HG02571 (cell line): Measurements from ENCODE around the gene ZNRF3.
"Not testable (repeated sequence)": the region's sequence is repeated elsewhere in the genome, so short reads cannot be mapped to it uniquely, and the experiment has no call there.

Experiments used
- ATAC-seq: cut with Tn5 transposase; IDR thresholded peaks from one replicate; pipeline ENCODE4 v1.9.1; 2021; ENCODE audit warnings: mild to moderate bottlenecking, moderate library complexity; ENCODE audit not compliant: unreplicated experiment

ZNRF3 gene

DNA sequence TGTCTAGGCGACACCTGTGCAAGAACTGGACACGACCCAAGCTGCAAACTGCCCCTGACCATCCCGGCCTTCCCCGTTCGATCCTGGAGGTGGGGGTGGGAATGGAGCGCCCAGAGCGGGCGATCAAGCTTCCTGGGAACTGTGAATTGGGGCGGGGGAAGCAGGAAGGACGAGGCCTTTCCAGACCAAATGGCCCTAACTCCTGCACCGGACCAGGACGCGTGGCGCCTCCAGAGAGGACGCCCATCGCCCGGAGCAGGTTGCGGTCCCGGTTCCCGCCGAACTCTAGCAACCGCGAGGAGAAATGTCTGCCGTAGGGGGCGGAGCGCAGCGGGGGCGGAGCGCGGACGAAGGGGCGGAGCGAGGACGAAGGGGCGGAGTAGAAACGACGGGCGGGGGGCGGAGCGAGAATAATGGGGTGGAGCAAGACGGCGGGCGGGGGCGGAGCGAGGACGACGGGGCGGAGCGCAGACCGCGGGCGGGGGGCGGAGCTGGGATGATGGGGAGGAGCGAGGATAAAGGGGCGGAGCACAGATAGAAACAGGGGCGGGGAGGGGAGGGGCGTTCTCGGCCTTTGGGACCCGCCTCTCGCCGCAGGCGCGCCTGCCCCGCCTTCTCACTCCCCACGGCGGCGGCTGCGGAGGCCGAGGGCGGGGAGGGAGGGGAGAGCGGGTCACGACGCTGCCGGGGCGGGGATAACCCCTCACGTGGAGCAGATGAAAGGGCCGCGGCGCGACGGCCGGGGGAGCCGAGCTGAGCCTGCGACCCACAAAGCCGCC lies at the start of gene ZNRF3:
TSS of gene ZNRF3 (plus strand) at position 695 of the 779 bp plus-strand sequence. CDS start 195 bp downstream, outside the sequence.
- no peak for ATAC-seq

- ATAC-seq: no peak
Measured at GRCh38 chr22:28835630-28836189, 47.7 kb upstream of the ZNRF3 start.

GRCh38 chr22:28837640-28838039 lies 45.7 kb upstream of the ZNRF3 start:
- ATAC-seq: no peak

GRCh38 chr22:28838971-28839370 lies 44.4 kb upstream of the ZNRF3 start:
- no peak for ATAC-seq

DNA sequence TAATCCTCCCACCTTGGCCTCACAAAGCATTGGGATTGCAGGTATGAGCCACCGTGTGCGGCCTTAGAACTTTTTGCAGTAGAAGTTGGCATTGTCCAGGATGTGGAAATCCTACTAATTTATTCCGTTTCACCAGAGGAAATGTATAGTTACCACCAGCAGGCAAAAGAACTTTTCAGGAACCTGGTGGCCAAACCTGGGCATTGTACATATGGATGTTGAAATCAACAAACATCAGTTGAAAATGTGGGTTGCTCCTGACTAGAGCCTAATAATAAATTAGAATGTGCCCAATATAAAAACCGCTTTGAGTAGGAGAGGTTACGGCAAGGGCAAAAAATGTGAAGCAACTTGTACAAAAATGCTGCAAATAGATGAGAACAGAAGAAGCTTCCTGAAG lies 42.3 kb upstream of the ZNRF3 start:
- no peak for ATAC-seq

GRCh38 chr22:28843633-28844032 lies 39.7 kb upstream of the ZNRF3 start:
- no peak for ATAC-seq

DNA sequence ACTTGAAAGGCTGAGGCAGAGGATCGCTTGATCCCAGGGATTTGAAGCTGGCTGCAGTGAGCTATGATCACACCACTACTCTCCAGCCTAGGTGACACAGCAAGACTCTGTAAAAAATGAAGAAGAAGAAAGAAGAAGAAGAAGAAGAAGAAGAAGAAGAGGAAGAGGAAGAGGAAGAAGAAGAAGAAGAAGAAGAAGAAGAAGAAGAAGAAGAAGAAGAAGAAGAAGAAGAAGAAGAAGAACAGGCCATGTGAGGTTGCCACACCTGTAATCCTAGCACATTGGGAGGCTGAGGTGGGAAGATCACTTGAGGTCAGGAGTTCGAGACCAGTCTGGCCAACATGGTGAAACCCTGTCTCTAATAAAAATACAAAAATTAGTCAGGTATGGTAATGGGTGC lies 39.1 kb upstream of the ZNRF3 start:
- not testable (repeated sequence) for ATAC-seq

GRCh38 chr22:28846994-28847393 lies 36.4 kb upstream of the ZNRF3 start:
- ATAC-seq: no peak

GRCh38 chr22:28855355-28856094 lies 27.8 kb upstream of the ZNRF3 start:
- ATAC-seq: no peak

DNA sequence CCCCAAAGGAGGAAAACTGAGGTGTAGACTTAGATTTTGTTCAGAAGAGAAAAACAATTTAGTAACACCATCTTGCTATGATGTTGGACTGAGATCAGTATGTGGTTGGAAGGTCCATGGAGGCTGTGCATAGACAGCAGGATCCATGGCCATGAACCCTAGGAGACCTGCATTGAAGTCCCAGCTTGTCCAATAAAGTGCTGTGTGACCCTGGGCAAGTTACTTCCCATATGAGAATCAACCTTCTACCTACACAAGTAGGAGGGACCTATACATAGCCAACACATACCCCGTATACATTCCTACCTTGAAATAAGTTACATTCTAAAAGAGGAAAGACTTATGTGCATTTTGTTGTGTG lies 27.3 kb upstream of the ZNRF3 start:
- no peak for ATAC-seq

GRCh38 chr22:28857288-28857687 lies 26.1 kb upstream of the ZNRF3 start:
- ATAC-seq: no peak

- no peak for ATAC-seq
Measured at GRCh38 chr22:28864878-28865596, 18.3 kb upstream of the ZNRF3 start.

DNA sequence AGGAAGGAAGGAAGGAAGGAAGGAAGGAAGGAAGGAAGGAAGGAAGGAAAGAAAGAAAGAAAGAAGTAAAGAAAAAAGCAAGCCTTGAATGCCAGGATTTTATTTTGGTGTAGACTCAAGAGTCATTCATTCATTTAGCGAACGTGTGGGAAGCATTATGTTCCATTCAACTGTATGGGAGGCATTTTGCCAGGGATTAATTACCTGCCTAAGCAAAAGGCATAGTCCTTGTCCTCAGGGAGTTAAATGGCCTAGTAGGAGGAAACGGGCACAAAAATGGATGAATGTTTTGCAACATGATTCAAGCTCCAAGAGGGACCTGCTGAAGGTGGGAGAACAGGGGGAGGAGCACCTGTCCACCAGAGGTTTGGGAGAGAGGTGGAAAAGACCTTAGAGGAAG lies 16.2 kb upstream of the ZNRF3 start:
- ATAC-seq: no peak

GRCh38 chr22:28868389-28868788 lies 15.0 kb upstream of the ZNRF3 start:
- not testable (repeated sequence) for ATAC-seq

- ATAC-seq: no peak
Measured at GRCh38 chr22:28869736-28870135, 13.6 kb upstream of the ZNRF3 start.

DNA sequence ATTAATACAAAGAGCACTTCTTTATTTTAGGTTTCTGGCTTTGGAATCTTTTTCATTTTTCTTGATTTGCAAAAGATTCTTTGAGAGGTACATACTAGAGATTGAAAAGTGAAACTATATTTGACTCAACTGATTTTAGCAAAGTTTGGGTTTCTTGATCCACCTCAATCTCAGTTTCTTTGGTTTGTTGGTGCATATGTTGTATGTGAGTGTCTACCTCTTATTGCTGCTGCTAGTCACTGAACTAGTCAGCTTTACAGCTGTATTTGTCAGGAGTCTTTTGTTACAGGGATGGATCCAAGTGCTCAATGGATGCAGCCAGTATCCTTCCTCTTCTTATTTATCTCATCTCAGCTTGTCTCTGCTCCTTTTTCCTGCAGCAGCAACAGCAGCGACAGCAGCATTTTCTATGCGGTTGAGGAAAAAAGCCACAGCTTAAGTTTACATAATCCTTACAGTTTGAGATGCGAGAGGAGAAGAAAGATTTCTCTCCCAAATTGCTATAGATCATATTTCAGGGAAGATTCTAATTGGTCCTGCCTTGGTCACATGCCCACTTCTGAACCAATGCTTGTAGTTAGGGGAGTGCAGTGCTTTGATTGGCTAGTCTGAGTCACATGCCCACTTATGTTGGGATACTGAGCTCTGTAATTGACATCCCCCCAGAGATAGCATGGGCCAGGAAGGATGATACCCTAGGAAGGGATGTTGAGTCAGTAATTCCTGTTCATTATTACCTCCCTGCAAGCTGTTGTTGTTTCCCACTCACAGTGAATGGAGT lies 10.0 kb upstream of the ZNRF3 start:
- no peak for ATAC-seq

DNA sequence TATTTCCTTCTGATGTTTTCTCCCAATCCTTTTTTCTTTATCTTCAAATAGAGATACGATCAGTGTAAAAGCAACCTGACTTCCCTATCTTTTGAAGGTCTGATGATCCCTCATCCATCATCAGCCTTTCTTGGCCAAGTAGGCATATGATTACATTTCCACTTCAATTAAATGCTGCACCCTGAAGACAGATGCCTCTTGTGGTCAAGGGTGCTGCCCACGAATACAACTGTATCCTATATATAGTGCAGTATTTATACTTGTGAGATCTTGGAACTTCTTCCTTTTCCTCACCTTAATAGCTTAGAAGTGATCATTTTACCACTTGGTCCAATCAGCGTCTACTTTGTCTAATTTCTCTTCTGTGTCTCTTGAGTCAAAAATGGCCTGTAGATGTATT lies 9.3 kb upstream of the ZNRF3 start:
- no peak for ATAC-seq

DNA sequence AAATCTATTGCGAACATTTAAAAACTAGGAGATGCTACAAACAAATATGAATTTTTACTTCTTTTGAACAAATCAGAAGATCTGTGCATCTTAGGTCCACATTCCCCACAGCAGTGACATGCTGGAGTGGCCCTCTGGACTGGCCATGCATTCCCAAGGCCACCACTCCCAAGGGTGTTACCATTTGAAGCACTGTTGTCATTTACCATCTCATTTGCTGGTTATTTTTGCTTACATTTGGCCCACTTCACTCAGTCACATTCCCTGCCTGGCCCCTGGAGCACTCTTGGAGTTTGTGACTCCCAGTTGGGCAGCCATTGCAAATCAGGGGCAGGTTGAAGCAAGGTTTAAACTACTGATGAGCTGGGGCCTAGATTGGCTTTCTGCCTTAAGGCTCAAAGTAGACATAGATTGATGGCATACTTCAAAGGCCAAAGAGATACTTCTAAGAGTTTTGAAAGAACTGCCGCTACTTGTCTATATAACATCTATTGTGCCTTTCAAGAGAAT lies 8.5 kb upstream of the ZNRF3 start:
- no peak for ATAC-seq

DNA sequence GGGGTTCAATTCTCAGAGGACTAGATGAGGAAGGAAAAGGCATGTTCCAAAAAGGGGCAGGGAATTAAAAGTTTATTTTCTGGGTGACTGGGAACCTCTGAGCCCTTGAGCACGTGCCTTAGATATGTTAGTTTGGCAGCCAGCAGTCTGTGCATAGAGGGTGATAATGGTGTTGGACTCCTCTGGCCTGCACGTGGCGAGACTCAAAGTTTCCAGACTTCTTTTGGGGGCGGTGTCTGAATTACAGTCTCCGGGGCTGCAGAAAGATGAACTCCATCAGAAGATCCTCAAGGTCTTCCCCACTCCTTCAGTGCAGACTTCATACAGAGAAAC lies 861 bp upstream of the ZNRF3 start:
- ATAC-seq: no peak

DNA sequence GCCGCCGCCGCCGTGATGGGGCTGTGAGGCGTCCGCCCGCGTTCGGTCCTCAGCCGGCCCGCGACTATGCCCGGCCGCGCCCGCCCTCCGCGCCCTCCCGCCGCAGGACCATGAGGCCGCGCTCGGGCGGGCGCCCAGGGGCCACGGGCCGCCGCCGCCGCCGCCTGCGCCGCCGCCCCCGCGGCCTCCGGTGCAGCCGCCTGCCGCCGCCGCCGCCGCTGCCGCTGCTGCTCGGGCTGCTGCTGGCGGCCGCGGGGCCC lies 215 bp downstream of the ZNRF3 start:
- ATAC-seq: no peak
